Cardiac septum (tissue), 1 donor: ENCODE measurements around the gene KDM8. TPM values are rescaled to one million over a fixed set of nuclear protein-coding genes. Genes with fewer than 3 reads are reported as not detected.
A peak's percentile ranks its signal among the peaks of the same experiment; 100 is the strongest.
"Not testable (repeated sequence)": the region's sequence is repeated elsewhere in the genome, so short reads cannot be mapped to it uniquely, and the experiment has no call there.

ENCODE experiments used
- DNase-seq: peaks from one replicate; pipeline ENCODE4 v3.0.0-alpha.2; 2020; ENCODE audit warnings: low spot score
- intact Hi-C: fragments of 100-400 bp; cut with DNase I; formaldehyde crosslinking; loops from one replicate; pipeline ENCODE4 v1.14.0; 2022
- total RNA-seq: library from RNA; stranded (reverse); fragmentation: NEBNext Ultra II Directional; extraction: Animal tissue kit (Norgen Biotek cat#: 25700); gene quantifications from one replicate; pipeline ENCODE4 v1.2.1, GENCODE V29; 2021
- donor health status: DM: no; HTN: no; CAD: no.

KDM8 gene
- total RNA-seq, 1 donor from 2014 or later, result 3.0 TPM

DNA sequence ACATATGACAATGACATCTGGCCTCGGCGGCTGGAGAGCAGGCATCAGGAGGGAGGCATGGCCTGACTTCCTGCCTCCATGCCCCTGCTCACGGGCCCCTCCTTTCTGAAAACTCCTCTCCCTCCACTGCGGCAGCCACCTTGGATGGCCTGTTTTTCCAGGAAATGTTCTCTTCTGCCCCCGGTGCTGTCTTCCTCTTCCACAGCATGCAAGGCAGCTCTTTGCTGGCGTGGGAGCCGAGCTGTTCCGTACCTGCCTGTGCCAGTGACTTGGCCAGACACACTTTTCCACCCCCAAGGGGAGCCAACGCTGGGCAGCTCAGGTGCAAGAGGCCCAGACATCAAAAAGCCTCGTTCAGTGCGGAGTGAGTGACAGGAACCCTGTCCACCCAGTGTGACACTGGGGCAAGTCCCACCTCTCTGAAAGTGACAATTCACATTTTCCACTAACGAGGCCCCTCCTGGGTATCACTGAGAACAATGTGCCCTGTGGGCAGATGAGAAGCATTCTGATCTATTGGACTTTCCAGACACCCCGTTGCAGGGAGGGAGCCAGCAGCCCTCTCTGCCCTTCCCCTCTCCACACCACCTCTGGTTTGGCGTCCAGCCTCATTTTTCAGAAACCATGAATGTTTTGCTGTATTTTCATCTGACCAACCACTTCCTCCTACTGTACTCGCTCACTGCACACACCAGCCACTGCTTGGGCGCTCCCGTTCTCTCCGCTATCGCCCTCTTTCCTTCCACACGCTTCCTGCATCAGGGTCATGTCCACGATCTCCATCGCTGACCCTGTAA is 34.1 kb downstream of the KDM8 start:
- intact Hi-C loops, result loop anchor here (2.0 to 5.0 kb wide), 4 partner anchors 59 to 220 kb away; partner anchors contain the start of gene IL4R
- DNase-seq, result no peak

GRCh38 chr16:27238016-27238587 is 34.8 kb downstream of the KDM8 start:
- intact Hi-C loops, result loop anchor here (5.0 kb wide), 3 partner anchors 74 to 219 kb away; partner anchors contain the start of gene IL4R
- peak; percentile 92 for DNase-seq

DNA sequence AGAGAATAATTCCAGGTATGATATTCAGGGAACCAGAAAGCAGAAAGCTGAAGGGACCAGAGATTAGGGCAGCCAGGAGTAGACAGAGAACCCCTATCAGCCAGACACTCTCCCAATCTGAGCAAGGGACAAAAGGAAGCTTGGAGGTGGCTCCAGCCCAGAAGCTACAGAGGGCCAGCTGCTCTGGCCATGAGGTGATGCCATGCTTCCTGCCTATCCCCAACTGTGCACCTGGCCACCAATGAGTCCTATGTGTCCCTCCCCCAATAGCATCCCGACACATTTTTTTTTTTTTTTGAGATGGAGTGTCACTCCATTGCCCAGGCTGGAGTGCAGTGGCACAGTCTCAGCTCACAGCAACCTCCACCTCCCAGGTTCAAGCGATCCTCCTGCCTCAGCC is 35.3 kb downstream of the KDM8 start:
- intact Hi-C loops, result loop anchor here (5.0 kb wide), 3 partner anchors 74 to 219 kb away; partner anchors contain the start of gene IL4R
- no peak for DNase-seq

- intact Hi-C loops, result loop anchor here (5.0 kb wide), 3 partner anchors 73 to 218 kb away; partner anchors contain the start of gene IL4R
- no peak for DNase-seq
These were observed 35.7 kb downstream of the KDM8 start for GRCh38 chr16:27239026-27239425.

DNA sequence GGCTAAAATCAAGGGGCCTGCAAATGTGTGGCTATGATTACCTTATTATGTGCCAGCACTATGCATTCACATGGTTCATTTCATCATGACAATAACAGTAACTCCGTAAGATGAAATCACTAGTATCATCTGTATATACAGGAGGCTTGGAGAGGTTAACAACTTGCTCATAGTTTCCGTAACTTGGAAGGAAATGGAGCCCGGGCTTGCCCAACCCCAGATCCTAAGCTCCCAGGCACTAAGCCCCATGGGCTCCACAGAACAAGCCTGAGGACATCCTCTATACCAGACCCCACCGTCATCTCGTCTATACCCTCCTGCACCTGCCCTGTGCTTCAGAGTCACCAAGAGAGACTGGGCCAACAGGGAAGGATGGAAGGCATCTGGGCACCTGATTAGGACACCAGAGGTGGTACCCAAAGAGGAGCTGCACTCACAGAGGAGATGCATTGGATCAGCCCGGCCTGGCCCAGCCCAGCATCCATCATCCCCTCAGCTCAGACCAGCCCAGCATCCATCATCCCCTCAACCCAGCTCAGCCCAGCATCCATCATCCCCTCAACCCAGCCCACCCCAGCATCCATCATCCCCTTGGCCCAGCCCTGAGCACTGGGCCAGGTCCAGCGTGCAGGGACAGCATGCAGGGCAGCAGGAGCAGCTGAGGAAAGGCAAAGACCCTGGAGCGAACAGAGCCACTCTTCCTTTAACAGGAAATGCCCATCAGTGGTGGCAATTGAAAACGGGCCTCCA is 36.8 kb downstream of the KDM8 start:
- intact Hi-C loops, result loop anchor here (5.0 kb wide), 3 partner anchors 72 to 217 kb away; partner anchors contain the start of gene IL4R
- no peak for DNase-seq

DNA sequence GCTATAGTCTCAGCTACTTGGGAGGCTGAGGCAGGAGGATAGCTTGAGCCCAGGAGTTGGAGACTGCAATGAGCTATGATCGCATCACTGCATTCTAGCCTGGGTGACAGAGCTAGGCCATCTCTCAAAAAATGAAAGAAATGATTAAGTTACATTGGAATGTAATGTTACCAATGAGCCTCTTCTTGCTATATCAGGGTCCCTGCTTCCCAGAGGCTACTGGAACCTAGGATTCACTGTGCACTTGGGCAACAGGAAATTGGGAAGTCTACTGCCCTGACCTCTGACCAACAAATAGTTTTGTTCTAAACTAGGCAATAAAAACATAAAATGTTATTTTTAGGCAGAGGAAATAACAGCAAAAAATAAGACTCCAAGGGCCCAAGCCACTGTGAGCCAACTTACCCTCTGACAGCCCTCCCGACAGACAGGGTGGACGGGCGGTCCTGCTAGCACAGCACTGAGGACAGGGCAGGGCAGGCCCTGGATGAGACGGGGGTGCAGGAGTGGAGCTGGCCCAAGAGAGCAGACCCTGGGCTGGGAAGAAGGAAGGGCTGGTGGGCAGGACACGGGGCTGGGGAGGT is 37.7 kb downstream of the KDM8 start:
- no peak for DNase-seq
- intact Hi-C loops, result no loop called here

DNA sequence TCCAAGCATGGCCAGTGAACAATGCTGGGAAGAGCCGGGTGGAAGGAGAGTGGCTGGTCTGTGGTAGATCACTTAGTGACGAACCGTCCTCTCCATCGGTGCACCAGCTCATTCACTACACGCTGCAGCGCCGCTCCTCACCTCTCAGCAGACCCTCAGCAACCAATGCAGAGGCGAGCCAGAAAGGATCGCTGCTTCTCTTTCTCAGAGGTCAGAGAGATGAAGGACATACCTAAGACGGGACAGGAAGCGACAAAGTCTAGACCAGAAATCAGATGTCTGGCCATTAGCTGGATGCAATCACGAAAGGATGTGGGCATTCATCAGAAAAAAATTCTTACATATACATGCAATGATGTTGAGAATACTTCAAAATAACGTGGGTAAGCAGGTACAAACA is 38.3 kb downstream of the KDM8 start:
- intact Hi-C loops, result no loop called here
- DNase-seq, result no peak

DNA sequence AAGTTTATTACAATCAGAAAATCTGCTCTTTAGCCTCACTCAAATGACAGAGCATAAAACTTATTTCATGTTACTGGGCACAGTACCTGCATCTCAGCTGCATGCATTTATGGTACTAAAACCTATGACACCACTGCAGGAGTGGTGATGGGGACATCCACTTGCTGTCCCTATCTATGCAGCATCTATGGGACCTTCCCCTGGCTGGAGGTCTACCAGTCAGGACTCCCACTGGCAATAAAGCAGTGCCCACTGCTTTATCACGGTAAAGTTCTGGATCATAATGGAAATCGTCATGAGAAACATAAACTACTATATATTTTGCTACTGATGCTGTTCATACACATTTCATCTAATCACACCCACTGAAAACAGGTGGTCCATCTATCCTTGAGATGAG is 39.1 kb downstream of the KDM8 start:
- intact Hi-C loops, result no loop called here
- no peak for DNase-seq

DNA sequence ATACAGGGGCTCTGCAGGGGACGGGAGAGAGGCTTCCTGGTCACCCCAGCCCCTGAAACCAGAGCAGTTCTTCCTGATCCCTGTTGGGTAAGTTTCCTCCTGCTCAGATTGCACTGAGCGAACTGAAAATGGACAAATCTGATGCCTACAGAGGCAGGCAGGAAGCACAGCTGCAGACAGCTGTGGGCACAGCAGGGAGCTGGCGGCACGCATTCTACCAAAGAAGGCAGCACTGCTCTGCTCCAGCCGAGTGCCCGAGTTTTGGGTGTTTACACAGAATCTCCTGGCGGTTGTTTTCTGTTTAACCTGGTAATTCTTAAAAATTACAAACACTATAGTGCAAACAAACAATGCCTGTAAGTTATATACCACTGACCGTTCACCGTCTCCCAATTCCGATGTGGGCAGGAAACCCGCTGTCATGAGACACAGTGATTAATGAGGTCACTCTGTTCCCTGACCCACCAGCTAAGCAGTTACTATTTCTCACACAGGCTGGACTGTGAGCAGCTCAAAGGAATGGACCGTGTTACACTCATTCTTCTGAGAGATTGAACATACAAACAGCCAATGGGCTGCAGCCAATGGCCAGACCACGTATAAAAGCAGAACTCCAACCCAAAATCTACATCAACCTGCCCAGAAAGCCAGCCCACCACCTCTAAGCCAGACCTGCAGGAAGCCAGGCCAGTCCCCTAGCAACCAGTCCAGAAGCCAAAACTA is 39.7 kb downstream of the KDM8 start:
- no peak for DNase-seq
- intact Hi-C loops, result no loop called here

DNA sequence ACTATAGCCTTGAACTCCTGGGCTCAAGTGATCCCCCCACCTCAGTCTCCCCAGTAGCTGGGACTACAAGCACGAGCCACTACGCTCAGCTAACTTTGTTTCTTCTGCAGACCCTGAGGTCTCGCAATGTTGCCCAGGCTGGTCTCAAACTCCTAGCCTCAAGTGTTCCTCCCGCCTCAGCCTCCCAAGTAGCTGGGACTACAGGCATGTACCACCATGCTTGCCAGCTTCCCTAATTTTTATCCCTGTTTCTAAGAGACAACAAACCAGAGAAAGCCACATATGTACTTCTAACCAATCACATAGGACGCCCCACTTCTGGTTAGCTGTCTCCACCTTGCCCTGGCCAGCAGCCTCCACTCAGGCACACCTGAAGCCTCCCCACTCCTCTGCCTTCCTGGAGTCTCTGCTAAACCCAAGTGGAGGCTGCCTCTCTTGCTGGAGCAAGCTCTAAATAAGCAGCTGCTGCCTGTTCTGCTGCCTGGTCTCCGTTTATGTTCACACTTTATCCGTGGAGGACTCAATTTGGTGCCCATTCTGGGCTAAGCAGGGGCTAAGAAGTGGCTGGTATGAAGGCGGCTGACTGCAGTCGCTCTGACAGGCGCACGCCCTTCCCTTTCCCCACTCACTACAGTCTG is 40.5 kb downstream of the KDM8 start:
- no peak for DNase-seq

GRCh38 chr16:27244363-27244755 is 41.0 kb downstream of the KDM8 start:
- intact Hi-C loops, result no loop called here

More for the DNA sequence above, 40.5 kb downstream of the KDM8 start:
- intact Hi-C loops, result no loop called here

GRCh38 chr16:27245276-27246172 is 42.2 kb downstream of the KDM8 start:
- intact Hi-C loops, result no loop called here
- DNase-seq, result no peak

More at GRCh38 chr16:27244363-27244755, 41.0 kb downstream of the KDM8 start:
- DNase-seq, result no peak

DNA sequence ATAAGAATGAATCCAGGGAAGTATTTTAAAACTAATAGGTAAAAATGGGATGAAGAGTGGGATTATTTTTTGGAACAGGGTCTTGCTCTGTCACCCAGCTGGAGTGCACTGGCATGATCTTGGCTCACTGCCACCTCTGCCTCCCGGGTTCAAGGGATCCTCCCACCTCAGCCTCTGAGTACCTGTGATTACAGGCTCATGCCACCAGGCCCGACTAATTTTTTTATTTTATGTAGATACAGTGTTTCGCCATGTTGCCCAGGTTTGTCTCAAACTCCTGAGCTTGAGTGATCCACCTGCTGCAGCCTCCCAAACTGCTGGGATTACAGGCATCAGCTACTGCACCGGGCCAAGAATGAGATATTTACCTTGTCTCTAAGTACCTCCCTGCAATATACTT is 43.1 kb downstream of the KDM8 start:
- no peak for DNase-seq
- intact Hi-C loops, result no loop called here

GRCh38 chr16:27247076-27247475 is 43.8 kb downstream of the KDM8 start:
- DNase-seq, intact Hi-C loops: not testable (repeated sequence)

DNA sequence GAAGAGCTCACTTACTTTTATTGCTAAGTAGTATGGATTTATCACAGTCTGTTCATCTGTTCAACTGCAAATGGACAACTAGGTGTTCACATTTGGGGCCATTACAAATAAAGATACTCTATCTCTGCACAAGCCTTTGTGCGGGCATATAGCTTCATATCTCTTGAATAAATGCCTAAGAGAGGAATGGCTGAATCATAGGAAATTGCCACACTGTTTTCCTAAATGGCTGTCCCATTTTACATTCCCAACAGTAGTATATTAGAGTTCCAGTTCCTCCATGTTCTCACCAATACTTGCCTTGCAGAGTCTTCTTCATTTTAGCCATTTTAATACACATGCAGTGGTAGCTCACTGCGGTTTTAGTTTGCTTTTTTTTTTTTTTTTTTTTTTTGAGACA is 44.7 kb downstream of the KDM8 start:
- no peak for DNase-seq
- intact Hi-C loops, result no loop called here

GRCh38 chr16:27248886-27249285 is 45.6 kb downstream of the KDM8 start:
- intact Hi-C loops, DNase-seq: not testable (repeated sequence)

- intact Hi-C loops, result no loop called here
- no peak for DNase-seq
These were observed 48.3 kb downstream of the KDM8 start for GRCh38 chr16:27251541-27252205.
